OCI-LY3 (cell line): ENCODE results near the gene SMTN.

ENCODE experiments used
- CTCF ChIP-seq: fragments of 200-600, 300-600 bp; sonication (generic); IDR thresholded peaks from 2 replicates; pipeline ENCODE4 v1.5.1; 2014; ENCODE audit warnings: antibody characterized with exemption, low read length, low read depth
- EZH2phosphoT487 ChIP-seq: fragments of 200-600 bp; shearing (Covaris generic); IDR thresholded peaks from 2 replicates; pipeline ENCODE4 v1.6.1; 2018; ENCODE audit warnings: antibody characterized with exemption, mixed run types, low read depth

- no peak for TF ChIP-seq CTCF
- TF ChIP-seq EZH2phosphoT487 = no peak
Observed at GRCh38 chr22:31085928-31086327, 4.8 kb downstream of the SMTN start.
